WTC11 (cell line): ENCODE results near the gene SLC35B3. TPM values are rescaled to one million over a fixed set of nuclear protein-coding genes. Genes with fewer than 3 reads are reported as not detected.
"Not testable (repeated sequence)": the region's sequence is repeated elsewhere in the genome, so short reads cannot be mapped to it uniquely, and the experiment has no call there.

Experiments used
- ATAC-seq: fragments of 200-7000 bp; cut with Tn5 transposase; 2 replicates; pipeline ENCODE4 v1.10.0; 2021; ENCODE audit warnings: mild to moderate bottlenecking, moderate library complexity
- CTCF ChIA-PET: fragments of 300-600 bp; sonication (Branson Sonifier 250); formaldehyde crosslinking; loops from one replicate; lab custom pipeline; 2021; ENCODE audit warnings: antibody characterized with exemption; lab: Charles Lee
- POLR2A ChIA-PET: fragments of 350-600 bp; sonication (Branson Sonifier 250); formaldehyde crosslinking; loops from one replicate; lab custom pipeline; 2021; ENCODE audit warnings: antibody characterized with exemption; lab: Charles Lee
- DNase-seq: peaks from one replicate; pipeline ENCODE4 v3.0.0; 2021; ENCODE audit warnings: low spot score
- H3K27ac Mint-ChIP-seq: 2 replicates; pipeline ENCODE4 v1.8.0; 2021; ENCODE audit warnings: mixed read lengths
- H3K27me3 Mint-ChIP-seq: 2 replicates; pipeline ENCODE4 v1.8.0; 2021; ENCODE audit warnings: low read depth, mild to moderate bottlenecking, moderate library complexity, mixed read lengths
- H3K36me3 Mint-ChIP-seq: 2 replicates; pipeline ENCODE4 v1.8.0; 2021; ENCODE audit warnings: mixed read lengths
- H3K4me1 Mint-ChIP-seq: 2 replicates; pipeline ENCODE4 v1.8.0; 2022; ENCODE audit warnings: mixed read lengths
- H3K4me3 Mint-ChIP-seq: 2 replicates; pipeline ENCODE4 v1.8.0; 2021; ENCODE audit warnings: mild to moderate bottlenecking, moderate library complexity, mixed read lengths
- H3K9me3 Mint-ChIP-seq: 2 replicates; pipeline ENCODE4 v1.8.0; 2021; ENCODE audit warnings: mixed read lengths
- ATF6 ChIP-seq: sonication (generic); formaldehyde crosslinking; IDR thresholded peaks from 2 replicates; pipeline ENCODE4 v1.8.1; 2023; ENCODE audit warnings: mild to moderate bottlenecking, missing genetic modification reagents
- CBFB ChIP-seq: sonication (generic); formaldehyde crosslinking; IDR thresholded peaks from 2 replicates; pipeline ENCODE4 v1.8.1; 2022; ENCODE audit warnings: mild to moderate bottlenecking, low read depth, missing genetic modification reagents
- FOXJ3 ChIP-seq: sonication (generic); formaldehyde crosslinking; IDR thresholded peaks from 2 replicates; pipeline ENCODE4 v1.9.0; 2021; ENCODE audit warnings: missing genetic modification reagents, mild to moderate bottlenecking, borderline replicate concordance
- FOXK1 ChIP-seq: sonication (generic); formaldehyde crosslinking; IDR thresholded peaks from 2 replicates; pipeline ENCODE4 v1.8.0; 2022; ENCODE audit warnings: mild to moderate bottlenecking, moderate library complexity, missing genetic modification reagents
- HMGA2 ChIP-seq: fragments of 250-450 bp; sonication (Bioruptor Pico); IDR thresholded peaks from 2 replicates; pipeline ENCODE4 v1.4.0; 2021; ENCODE audit warnings: mild to moderate bottlenecking, moderate library complexity
- KAT7 ChIP-seq: sonication (generic); formaldehyde crosslinking; IDR thresholded peaks from 2 replicates; pipeline ENCODE4 v1.8.1; 2023; ENCODE audit warnings: missing genetic modification reagents, mild to moderate bottlenecking, borderline replicate concordance
- NFE2L1 ChIP-seq: sonication (generic); formaldehyde crosslinking; IDR thresholded peaks from 2 replicates; pipeline ENCODE4 v1.8.1; 2023; ENCODE audit warnings: missing genetic modification reagents
- NR3C1 ChIP-seq: sonication (generic); formaldehyde crosslinking; conservative IDR thresholded peaks from 2 replicates; pipeline ENCODE4 v1.8.1; 2023; ENCODE audit warnings: low read depth, mild to moderate bottlenecking, missing genetic modification reagents
- SMAD3 ChIP-seq: sonication (generic); formaldehyde crosslinking; IDR thresholded peaks from 2 replicates; pipeline ENCODE4 v1.8.0; 2022; ENCODE audit warnings: missing genetic modification reagents, mild to moderate bottlenecking, borderline replicate concordance
- SOX15 ChIP-seq: fragments of 250-450 bp; sonication (Bioruptor Pico); IDR thresholded peaks from 2 replicates; pipeline ENCODE4 v1.9.0; 2021; ENCODE audit warnings: mild to moderate bottlenecking
- SP1 ChIP-seq: sonication (generic); formaldehyde crosslinking; conservative IDR thresholded peaks from 2 replicates; pipeline ENCODE4 v1.8.1; 2022; ENCODE audit warnings: missing genetic modification reagents
- ZBTB21 ChIP-seq: sonication (generic); formaldehyde crosslinking; IDR thresholded peaks from 2 replicates; pipeline ENCODE4 v1.8.1; 2023; ENCODE audit warnings: mild to moderate bottlenecking, missing genetic modification reagents, borderline replicate concordance
- ZMAT4 ChIP-seq: fragments of 250-450 bp; sonication (Bioruptor Pico); IDR thresholded peaks from 2 replicates; pipeline ENCODE4 v1.9.0; 2021; ENCODE audit warnings: mild to moderate bottlenecking
- ZNF232 ChIP-seq: sonication (generic); formaldehyde crosslinking; IDR thresholded peaks from 2 replicates; pipeline ENCODE4 v1.8.0; 2022; ENCODE audit warnings: mild to moderate bottlenecking, missing genetic modification reagents
- ZNF263 ChIP-seq: sonication (generic); formaldehyde crosslinking; IDR thresholded peaks from 2 replicates; pipeline ENCODE4 v1.8.1; 2022; ENCODE audit warnings: low read depth, mild to moderate bottlenecking, moderate library complexity, missing genetic modification reagents
- ZNF532 ChIP-seq: fragments of 250-450 bp; sonication (Bioruptor Pico); IDR thresholded peaks from 2 replicates; pipeline ENCODE4 v1.9.0; 2021; ENCODE audit warnings: mild to moderate bottlenecking, borderline replicate concordance
- ZSCAN18 ChIP-seq: fragments of 250-450 bp; sonication (Bioruptor Pico); IDR thresholded peaks from 2 replicates; pipeline ENCODE4 v2.1.2; 2022; ENCODE audit warnings: mild to moderate bottlenecking, moderate library complexity
- total RNA-seq: library from RNA; stranded (reverse); gene quantifications from 3 replicates; pipeline ENCODE4 v1.2.3, GENCODE V29; 2021

SLC35B3 gene
- total RNA-seq, 1 experiment from 2014 or later = 8.4 TPM

- H3K4me1 Mint-ChIP-seq = peaks cover 14% of the 10 kb centered on the region
- CTCF ChIA-PET = no interaction called here
Observed at GRCh38 chr6:8429821-8430220, 5.5 kb downstream of the SLC35B3 start.

GRCh38 chr6:8426544-8426943 lies 8.8 kb downstream of the SLC35B3 start:
- H3K4me1 Mint-ChIP-seq, H3K27ac Mint-ChIP-seq, H3K27me3 Mint-ChIP-seq, ATAC-seq, POLR2A ChIA-PET, H3K4me3 Mint-ChIP-seq, CTCF ChIA-PET, DNase-seq: not testable (repeated sequence)
- peaks cover 38% of the 10 kb centered on the region for H3K36me3 Mint-ChIP-seq
- peaks cover 11% of the 10 kb centered on the region for H3K9me3 Mint-ChIP-seq

More at GRCh38 chr6:8429821-8430220, 5.5 kb downstream of the SLC35B3 start:
- Mint-ChIP-seq H3K27ac (no peak overlapping the region), H3K9me3 (peaks cover 11% of the 10 kb centered on the region), H3K27me3 (no peaks in the 10 kb centered on the region), H3K36me3 (peaks cover 32% of the 10 kb centered on the region), H3K4me3 (no peak overlapping the region)
- ATAC-seq (no peak), DNase-seq (no peak)
- no peak for TF ChIP-seq HMGA2
- no peak for TF ChIP-seq SP1 (CRISPR knock-in tag)
- TF ChIP-seq FOXK1 (CRISPR knock-in tag) = no peak
- TF ChIP-seq CBFB (CRISPR knock-in tag) = no peak
- no peak for TF ChIP-seq ATF6 (CRISPR knock-in tag)
- no peak for TF ChIP-seq ZSCAN18 (CRISPR knock-in tag)
- TF ChIP-seq SOX15 = no peak
- no peak for TF ChIP-seq ZMAT4
- TF ChIP-seq FOXJ3 (CRISPR knock-in tag) = no peak
- no peak for TF ChIP-seq ZNF263 (CRISPR knock-in tag)
- TF ChIP-seq NFE2L1 = no peak
- TF ChIP-seq SMAD3 (CRISPR knock-in tag) = no peak
- no peak for TF ChIP-seq KAT7 (CRISPR knock-in tag)
- no peak for TF ChIP-seq ZNF532 (CRISPR knock-in tag)
- no peak for TF ChIP-seq ZBTB21
- TF ChIP-seq ZNF232 (CRISPR knock-in tag) = no peak
- TF ChIP-seq NR3C1 (CRISPR knock-in tag) = no peak
- POLR2A ChIA-PET = no interaction called here
